Effector memory CD8-positive, alpha-beta T cell (primary cell): ENCODE results near the gene COL25A1.

Experiments used
- ATAC-seq: fragments of 150-1000 bp; cut with Tn5 transposase; replicated peaks from 2 replicates; pipeline ENCODE4 v1.10.0; 2021; ENCODE audit warnings: mild to moderate bottlenecking, moderate library complexity
- DNase-seq, 3 experiments: peaks; one replicate each; pipeline ENCODE4 v3.0.0; 2021
- H3K27ac Mint-ChIP-seq, 2 donors: one replicate each; pipeline ENCODE4 v1.8.0; 2022; ENCODE audit warnings: mild to moderate bottlenecking in 2 of 2, mixed read lengths in 2 of 2, moderate library complexity in 2 of 2
- H3K27me3 Mint-ChIP-seq, 2 donors: one replicate each; pipeline ENCODE4 v1.8.0; 2022; ENCODE audit warnings: mixed read lengths in 2 of 2
- H3K36me3 Mint-ChIP-seq: one replicate; pipeline ENCODE4 v1.8.0; 2022; ENCODE audit warnings: mild to moderate bottlenecking, moderate library complexity, mixed read lengths; ENCODE audit not compliant: insufficient read depth
- H3K4me1 Mint-ChIP-seq, 2 donors: one replicate each; pipeline ENCODE4 v1.8.0; 2022; ENCODE audit warnings: low read depth in 2 of 2, mixed read lengths in 2 of 2
- H3K4me3 Mint-ChIP-seq, 2 donors: one replicate each; pipeline ENCODE4 v1.8.0; 2022; ENCODE audit warnings: mild to moderate bottlenecking in 2 of 2, mixed read lengths in 2 of 2, moderate library complexity in 2 of 2
- H3K9me3 Mint-ChIP-seq, 2 donors: one replicate each; pipeline ENCODE4 v1.8.0; 2022; ENCODE audit warnings: mixed read lengths in 2 of 2
- total RNA-seq, 9 experiments: gene quantifications; one replicate each; lab custom pipeline; 2026; lab: John Stamatoyannopoulos, UW

Gene COL25A1
- total RNA-seq = 0 to 0.78 (median 0.06) reads per million in 9 experiments

DNA sequence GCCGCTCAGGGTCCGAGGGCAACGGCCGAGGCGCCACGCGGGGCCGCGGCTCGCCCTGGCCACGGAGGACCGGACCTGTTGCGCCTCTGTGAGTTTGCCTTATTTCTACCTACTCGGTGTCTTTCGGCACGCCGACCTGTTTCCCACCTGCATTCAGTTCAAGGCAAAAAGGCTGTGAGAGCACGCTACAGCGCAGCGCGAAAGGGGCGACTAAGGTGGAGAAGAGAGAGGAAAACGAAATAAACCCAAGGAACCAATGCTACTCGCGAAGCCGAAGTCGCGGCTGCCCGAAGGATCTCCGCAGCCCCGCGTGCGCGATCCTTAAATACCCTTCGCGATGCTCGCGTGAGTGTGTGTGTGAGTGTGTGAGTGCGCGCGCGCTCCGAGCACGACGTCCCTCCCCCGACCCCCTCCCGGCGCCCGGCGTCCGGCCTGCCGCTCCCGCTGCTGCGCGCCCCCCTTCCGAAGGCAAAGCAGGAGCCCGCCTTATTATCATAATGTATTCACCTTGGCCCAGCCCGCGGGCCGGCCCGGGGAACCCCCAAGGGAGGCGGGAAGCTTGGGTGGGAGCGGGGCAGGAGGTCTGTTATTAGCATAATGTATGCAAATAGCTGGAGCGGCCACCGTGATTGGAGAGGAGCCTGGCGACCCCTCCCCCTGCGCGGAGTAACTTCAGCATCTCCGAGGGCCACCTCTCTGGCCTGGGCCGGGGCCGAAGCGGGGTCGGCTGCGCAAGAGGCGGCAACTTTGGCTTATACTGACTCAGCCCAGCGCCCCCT lies at the start of gene COL25A1:
Gene COL25A1, minus strand, starts transcription at position 298 of the 779 bp plus-strand sequence.
- DNase-seq (peak; percentile 5 to 18 (median 9)), ATAC-seq (peak; percentile 80)
- Mint-ChIP-seq H3K27ac (no peak within 1 kb of the TSS), H3K9me3 (no peaks in the 10 kb centered on the region), H3K4me1 (peaks cover 10 to 13% of the 10 kb centered on the region in 2 donors), H3K36me3 (peaks cover 2% of the 10 kb centered on the region), H3K27me3 (peaks cover 73 to 83% of the 10 kb centered on the region in 2 donors), H3K4me3 (peak within 1 kb of the TSS; percentile 74 to 78)

DNA sequence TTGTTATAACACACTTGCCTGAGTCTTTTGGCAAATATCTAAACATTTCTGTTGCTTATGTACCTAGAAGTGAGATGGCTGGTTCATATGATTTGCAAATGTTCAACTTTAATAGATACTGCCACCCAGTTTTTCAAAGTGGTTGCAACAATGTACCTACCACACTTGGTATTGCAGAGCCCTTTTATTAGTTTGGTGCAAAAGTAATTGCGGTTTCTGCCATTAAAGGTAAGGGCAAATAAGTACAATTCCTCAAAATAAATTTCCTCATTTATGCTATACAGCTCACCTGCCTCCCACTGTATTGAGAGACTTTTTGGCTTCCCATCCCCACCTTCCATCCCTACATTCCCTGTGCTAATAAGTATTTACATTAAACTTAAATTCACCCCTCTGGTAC lies 47.7 kb upstream of the COL25A1 start:
- Mint-ChIP-seq H3K4me3 (no peak overlapping the region), H3K4me1 (no peaks in the 10 kb centered on the region), H3K9me3 (peaks cover 2 to 11% of the 10 kb centered on the region in 2 donors), H3K36me3 (no peaks in the 10 kb centered on the region), H3K27me3 (peaks cover 17 to 19% of the 10 kb centered on the region in 2 donors), H3K27ac (no peak overlapping the region)
- no peak for DNase-seq
- no peak for ATAC-seq

DNA sequence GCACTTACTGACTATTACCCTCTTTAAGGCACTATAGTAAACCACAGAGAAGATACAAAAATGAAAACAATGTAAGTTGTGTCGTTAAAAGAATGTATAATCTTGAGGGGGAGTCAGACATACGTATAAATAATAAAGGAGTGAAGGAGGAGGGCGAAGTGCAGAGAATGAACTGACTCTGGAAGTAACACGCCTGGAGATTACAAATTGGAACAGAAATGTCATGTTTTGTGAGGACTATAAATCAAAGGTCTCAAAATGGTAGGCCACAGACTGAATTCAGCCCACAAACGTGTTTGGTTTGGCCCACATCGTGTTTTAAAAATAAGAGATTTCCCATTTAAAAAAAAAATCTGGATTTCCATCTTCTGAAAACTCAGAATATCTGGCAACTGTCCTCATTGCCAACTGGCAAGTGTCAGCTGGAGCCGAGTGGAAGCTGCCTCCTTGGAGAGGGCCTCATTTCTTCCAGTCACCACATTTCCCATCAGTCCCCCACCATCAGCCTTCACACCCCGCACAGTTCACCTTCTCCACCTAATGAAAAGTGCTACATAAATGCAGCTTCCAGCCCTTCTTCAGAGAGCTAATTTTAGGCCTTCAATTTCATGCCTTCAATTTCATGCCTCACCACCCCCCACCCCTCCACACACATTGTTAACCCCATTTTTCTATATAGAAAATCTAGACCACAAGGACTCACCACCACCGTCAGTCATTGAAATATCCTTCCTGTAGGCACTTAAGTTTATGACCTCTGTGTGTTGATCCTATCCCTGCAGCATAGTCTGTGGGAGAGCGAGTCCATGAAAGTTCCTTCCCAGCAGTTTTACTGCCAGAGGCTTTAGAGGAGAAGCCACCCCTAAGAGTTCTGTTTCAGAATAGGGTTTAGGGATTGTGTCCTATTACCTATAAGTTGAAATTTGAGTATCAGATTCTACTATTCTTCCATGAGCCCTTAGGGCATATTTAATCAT lies 32.0 kb upstream of the COL25A1 start:
- ATAC-seq = no peak
- Mint-ChIP-seq H3K9me3 (no peaks in the 10 kb centered on the region), H3K4me3 (no peak overlapping the region), H3K27ac (no peak overlapping the region), H3K36me3 (peaks cover 6% of the 10 kb centered on the region), H3K27me3 (peaks cover 8 to 10% of the 10 kb centered on the region in 2 donors), H3K4me1 (no peaks in the 10 kb centered on the region)
- no peak for DNase-seq

DNA sequence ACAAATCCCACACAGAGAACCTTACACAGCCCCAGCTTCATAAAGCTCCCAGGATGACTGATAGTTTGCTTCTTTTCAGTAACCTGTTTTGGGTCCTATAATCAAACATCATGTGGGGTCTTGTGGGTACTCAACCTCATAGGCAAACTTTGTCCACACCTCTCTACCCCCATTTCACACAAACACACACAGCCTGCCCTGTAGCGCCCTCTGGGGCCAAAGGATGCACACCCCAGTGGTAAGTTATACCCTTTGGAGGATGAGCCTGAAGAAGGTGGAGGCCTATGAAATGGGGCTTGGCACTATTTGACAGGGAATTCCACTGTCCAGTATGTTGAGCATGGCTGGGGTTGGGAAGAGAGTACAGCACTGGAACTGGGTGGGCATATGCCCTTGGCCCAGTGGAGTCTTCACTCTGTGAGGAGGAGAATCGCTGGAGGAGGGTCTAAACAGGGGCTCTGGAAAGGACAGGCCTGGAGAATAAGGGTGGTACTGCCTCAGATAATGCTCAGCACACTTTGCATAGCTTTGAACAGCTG lies 30.5 kb upstream of the COL25A1 start:
- no peaks in the 10 kb centered on the region for H3K9me3 Mint-ChIP-seq
- ATAC-seq = no peak

DNA sequence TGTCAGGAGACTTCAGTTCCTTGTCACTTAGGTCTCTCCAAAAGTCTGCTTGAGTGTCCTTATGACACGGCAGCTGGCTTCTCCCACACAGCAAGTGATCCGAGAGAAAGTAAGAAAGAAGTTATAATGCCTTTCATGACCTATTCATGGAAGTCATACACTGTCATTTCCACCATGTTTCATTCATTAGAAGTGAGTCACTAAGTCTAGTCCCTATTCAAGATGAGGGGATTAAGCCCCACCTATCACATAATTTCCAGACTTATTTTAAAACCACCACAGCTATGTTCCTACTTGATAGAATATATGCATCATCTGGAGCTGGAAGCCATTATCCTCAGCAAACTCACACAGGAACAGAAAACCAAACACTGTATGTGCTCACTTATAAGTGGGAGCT lies 25.2 kb upstream of the COL25A1 start:
- Mint-ChIP-seq H3K36me3 (peaks cover 6% of the 10 kb centered on the region), H3K4me3 (no peak overlapping the region), H3K27me3 (peaks cover 16 to 20% of the 10 kb centered on the region in 2 donors), H3K9me3 (peaks cover 6 to 15% of the 10 kb centered on the region in 2 donors), H3K4me1 (no peaks in the 10 kb centered on the region), H3K27ac (no peak overlapping the region)
- DNase-seq = no peak
- ATAC-seq = no peak

More for the DNA sequence above, 30.5 kb upstream of the COL25A1 start:
- H3K27ac Mint-ChIP-seq = peak overlapping the region in 1 of 2 donors; percentile 4
- peaks cover 3 to 15% of the 10 kb centered on the region in 2 donors for H3K27me3 Mint-ChIP-seq
- H3K36me3 Mint-ChIP-seq = peaks cover 6% of the 10 kb centered on the region
- DNase-seq = no peak
- no peak overlapping the region for H3K4me3 Mint-ChIP-seq
- no peaks in the 10 kb centered on the region for H3K4me1 Mint-ChIP-seq

DNA sequence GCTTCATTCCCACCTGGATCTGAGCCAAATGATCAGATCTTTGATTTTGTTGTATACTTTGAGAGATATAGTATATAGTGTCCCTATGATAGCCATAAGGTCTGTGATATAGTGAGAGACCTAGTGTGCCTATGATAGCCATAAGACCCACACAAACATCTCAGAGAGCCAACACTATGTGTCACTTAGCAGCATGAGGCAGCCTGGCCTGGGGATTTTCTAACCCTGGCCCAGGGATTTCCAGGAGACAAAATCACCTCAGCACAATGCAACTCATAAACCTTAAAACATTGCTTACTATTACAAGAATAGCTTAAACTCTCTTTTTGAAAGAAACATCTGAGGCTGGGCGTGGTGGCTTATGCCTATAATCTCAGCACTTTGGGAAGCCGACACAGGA lies 23.2 kb upstream of the COL25A1 start:
- H3K9me3 Mint-ChIP-seq = peaks cover 10 to 27% of the 10 kb centered on the region in 2 donors
- H3K4me1 Mint-ChIP-seq = no peaks in the 10 kb centered on the region
- ATAC-seq = no peak
- no peak overlapping the region for H3K27ac Mint-ChIP-seq
- no peak for DNase-seq
- peaks cover 20 to 26% of the 10 kb centered on the region in 2 donors for H3K27me3 Mint-ChIP-seq
- H3K4me3 Mint-ChIP-seq = no peak overlapping the region
- H3K36me3 Mint-ChIP-seq = peaks cover 3% of the 10 kb centered on the region

DNA sequence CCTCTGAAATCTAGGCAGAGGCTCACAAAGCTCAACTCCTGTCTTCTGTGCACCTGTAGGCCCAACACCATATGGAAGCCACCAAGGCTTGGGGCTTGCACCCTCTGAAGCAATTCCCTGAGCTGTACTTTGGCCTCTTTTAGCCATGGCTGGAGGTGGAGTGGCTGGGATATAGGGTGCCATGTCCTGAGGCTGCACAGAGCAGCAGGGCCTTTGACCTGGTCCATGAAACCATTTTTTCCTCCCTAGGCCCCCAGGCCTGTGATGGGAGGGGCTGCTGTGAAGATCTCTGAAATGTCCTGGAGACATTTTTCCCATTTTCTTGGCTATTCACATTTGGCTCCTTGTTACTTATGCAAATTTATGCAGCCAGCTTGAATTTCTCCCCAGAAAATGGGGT lies 20.9 kb upstream of the COL25A1 start:
- H3K9me3 Mint-ChIP-seq = peaks cover 10 to 32% of the 10 kb centered on the region in 2 donors
- no peak for ATAC-seq

DNA sequence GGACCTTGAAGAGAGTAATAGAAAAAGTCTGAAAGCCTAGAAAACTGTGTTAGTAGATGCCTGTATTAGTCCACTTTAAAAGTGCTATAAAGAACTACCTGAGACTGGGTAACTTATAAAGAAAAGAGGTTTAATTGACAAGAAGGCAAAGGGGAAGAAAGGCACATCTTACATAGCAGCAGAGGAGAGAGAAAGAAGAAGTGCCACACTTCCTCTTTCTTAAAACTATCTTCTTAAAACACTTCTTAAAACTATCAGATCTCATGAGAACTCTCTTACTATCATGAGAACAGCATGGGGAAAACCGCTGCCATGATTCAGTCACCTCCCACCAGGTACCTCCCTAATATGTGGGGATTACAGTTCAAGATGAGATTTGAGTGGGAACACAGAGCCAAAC lies 18.8 kb upstream of the COL25A1 start:
- Mint-ChIP-seq H3K4me3 (no peak overlapping the region), H3K36me3 (no peaks in the 10 kb centered on the region), H3K27me3 (peaks cover 9 to 40% of the 10 kb centered on the region in 2 donors), H3K9me3 (peaks cover 12 to 32% of the 10 kb centered on the region in 2 donors), H3K27ac (no peak overlapping the region), H3K4me1 (no peaks in the 10 kb centered on the region)
- no peak for ATAC-seq
- no peak for DNase-seq

More for the DNA sequence above, 20.9 kb upstream of the COL25A1 start:
- peaks cover 6 to 41% of the 10 kb centered on the region in 2 donors for H3K27me3 Mint-ChIP-seq
- H3K4me1 Mint-ChIP-seq = no peaks in the 10 kb centered on the region
- no peak overlapping the region for H3K27ac Mint-ChIP-seq
- DNase-seq = no peak
- no peak overlapping the region for H3K4me3 Mint-ChIP-seq
- H3K36me3 Mint-ChIP-seq = no peaks in the 10 kb centered on the region

DNA sequence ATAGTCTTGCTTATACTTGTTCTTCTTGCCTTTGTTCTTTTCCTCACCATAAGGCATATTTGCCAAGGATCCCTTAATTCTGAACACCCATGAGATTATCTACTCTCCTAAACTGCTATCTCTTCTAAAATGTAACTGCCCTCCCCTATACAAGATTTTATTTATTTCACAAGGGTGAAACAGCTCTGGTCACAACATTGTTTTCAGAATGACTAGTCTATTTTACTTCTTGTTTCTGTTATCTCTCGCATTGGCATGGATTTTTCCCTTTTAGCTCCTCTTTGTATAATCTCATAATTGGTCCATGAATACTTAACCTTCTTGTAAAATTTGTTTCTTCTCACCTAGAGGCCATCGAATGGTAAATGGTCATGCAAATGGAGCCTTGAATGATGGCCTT lies 17.2 kb upstream of the COL25A1 start:
- DNase-seq = no peak
- Mint-ChIP-seq H3K27ac (no peak overlapping the region), H3K36me3 (no peaks in the 10 kb centered on the region), H3K4me3 (no peak overlapping the region), H3K9me3 (peaks cover 12 to 32% of the 10 kb centered on the region in 2 donors), H3K27me3 (peaks cover 16 to 54% of the 10 kb centered on the region in 2 donors), H3K4me1 (no peaks in the 10 kb centered on the region)
- ATAC-seq = no peak

DNA sequence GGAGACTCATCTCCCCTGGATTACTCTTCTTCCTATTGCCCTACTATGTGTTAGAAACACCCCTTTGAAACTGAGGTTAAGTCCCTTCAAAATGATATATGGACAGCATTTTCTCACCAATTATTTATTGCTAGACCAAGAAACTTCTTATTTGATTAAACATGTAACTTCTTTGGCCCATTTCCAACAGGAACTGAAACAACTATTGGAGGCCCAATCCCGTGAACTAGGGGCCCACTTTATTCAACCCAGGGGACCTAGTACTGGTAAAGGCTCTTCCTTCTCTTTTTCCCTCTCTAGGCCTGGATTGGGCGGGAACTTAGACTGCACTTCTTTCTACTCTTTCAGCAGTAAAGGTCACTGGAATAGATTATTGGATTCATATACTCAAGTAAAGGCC lies 16.7 kb upstream of the COL25A1 start:
- H3K9me3 Mint-ChIP-seq = peaks cover 11 to 29% of the 10 kb centered on the region in 2 donors
- DNase-seq (no peak), ATAC-seq (no peak)
- peaks cover 16 to 59% of the 10 kb centered on the region in 2 donors for H3K27me3 Mint-ChIP-seq
- H3K4me3 Mint-ChIP-seq = no peak overlapping the region
- no peaks in the 10 kb centered on the region for H3K4me1 Mint-ChIP-seq
- no peaks in the 10 kb centered on the region for H3K36me3 Mint-ChIP-seq
- no peak overlapping the region for H3K27ac Mint-ChIP-seq

DNA sequence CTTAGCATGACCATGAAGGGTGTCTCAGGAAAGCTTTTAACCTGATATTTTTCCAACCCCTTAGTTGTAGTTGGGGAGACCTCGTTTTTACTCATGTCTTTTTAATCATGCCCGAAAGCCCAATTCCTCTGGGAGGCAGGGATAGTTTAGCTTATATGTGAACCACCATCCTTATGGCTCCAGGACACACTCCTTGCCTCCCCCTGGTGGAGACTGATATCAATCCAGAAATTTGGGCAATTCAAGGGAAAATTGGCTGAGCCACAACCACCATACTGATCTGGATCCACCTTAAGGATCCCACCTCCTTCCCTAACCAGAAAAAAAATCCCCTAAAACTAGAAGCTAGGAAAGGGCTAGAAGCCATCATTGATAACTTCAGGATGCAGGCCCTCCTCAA lies 13.4 kb upstream of the COL25A1 start:
- peaks cover 12 to 64% of the 10 kb centered on the region in 2 donors for H3K27me3 Mint-ChIP-seq
- no peaks in the 10 kb centered on the region for H3K4me1 Mint-ChIP-seq
- H3K36me3 Mint-ChIP-seq = no peaks in the 10 kb centered on the region
- H3K27ac Mint-ChIP-seq = no peak overlapping the region
- peaks cover 3 to 16% of the 10 kb centered on the region in 2 donors for H3K9me3 Mint-ChIP-seq
- H3K4me3 Mint-ChIP-seq = no peak overlapping the region
- no peak for DNase-seq
- no peak for ATAC-seq

DNA sequence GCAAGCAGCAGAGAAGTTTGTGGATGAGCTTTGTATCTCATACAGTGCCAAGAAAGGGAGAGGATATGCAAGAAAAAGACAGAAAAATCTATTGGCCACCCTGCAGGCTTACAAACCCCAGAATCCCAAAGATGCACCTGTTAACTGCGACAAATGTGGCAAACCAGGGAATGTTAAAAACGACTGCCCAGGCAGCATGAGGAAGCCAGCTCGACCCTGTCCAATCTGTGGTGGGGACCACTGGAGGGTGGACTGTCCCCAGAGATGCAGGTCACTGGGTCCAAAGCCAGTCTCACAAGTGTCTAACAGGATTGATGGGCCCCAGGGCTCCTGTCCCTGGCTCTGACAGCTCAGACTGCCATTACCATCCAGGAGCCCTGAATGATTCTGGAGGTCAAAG lies 12.9 kb upstream of the COL25A1 start:
- no peak for DNase-seq
- Mint-ChIP-seq H3K4me3 (no peak overlapping the region), H3K27me3 (peaks cover 17 to 64% of the 10 kb centered on the region in 2 donors), H3K4me1 (no peaks in the 10 kb centered on the region), H3K27ac (no peak overlapping the region), H3K36me3 (no peaks in the 10 kb centered on the region), H3K9me3 (peaks cover 3 to 11% of the 10 kb centered on the region in 2 donors)
- no peak for ATAC-seq
